H1 (cell line): ENCODE results near the gene SLC17A4. TPM values are rescaled to one million over a fixed set of nuclear protein-coding genes. Genes with fewer than 3 reads are reported as not detected.

ENCODE experiments used
- CTCF ChIA-PET: fragments of 300-600 bp; sonication (Branson Sonifier 250); formaldehyde crosslinking; loops from one replicate; lab custom pipeline; 2021; ENCODE audit not compliant: partially characterized antibody; lab: Charles Lee
- POLR2A ChIA-PET: fragments of 300-600 bp; sonication (Branson Sonifier 250); formaldehyde crosslinking; loops from one replicate; lab custom pipeline; 2021; ENCODE audit warnings: inconsistent platforms; ENCODE audit not compliant: partially characterized antibody; lab: Charles Lee
- DNase-seq, 2 experiments: peaks; one replicate each; pipeline versions ENCODE4 v3.0.0 to v3.0.0-alpha.2; 2010 to 2022; ENCODE audit warnings: low spot score in 2 of 2, low read depth in 1 of 2, mixed read lengths in 1 of 2
- FAIRE-seq: peaks from 2 replicates; lab custom pipeline; 2011; peaks lifted over from hg19 to GRCh38; lab: Jason Lieb, UNC
- H2AFZ ChIP-seq: 2 replicates; pipeline ENCODE4 v1.8.1; 2012; ENCODE audit warnings: low read length, inconsistent platforms
- H2AK5ac ChIP-seq: 2 replicates; pipeline ENCODE4 v1.6.1; 2013; ENCODE audit warnings: low read depth, low read length
- H2BK120ac ChIP-seq: replicated peaks from 2 replicates; pipeline ENCODE3; 2013; ENCODE audit warnings: low read depth, low read length, inconsistent platforms
- H2BK12ac ChIP-seq: 2 replicates; pipeline ENCODE4 v1.6.1; 2013; ENCODE audit warnings: low read depth, low read length
- H2BK15ac ChIP-seq: 2 replicates; pipeline ENCODE4 v1.6.1; 2013; ENCODE audit warnings: low read length
- H2BK20ac ChIP-seq: 2 replicates; pipeline ENCODE4 v1.6.1; 2013; ENCODE audit warnings: low read length
- H2BK5ac ChIP-seq: 2 replicates; pipeline ENCODE4 v1.6.1; 2013; ENCODE audit warnings: low read depth, low read length
- H3K14ac ChIP-seq: 2 replicates; pipeline ENCODE4 v1.6.1; 2013; ENCODE audit warnings: inconsistent platforms; ENCODE audit not compliant: insufficient read length
- H3K18ac ChIP-seq: 2 replicates; pipeline ENCODE4 v1.6.1; 2013; ENCODE audit warnings: low read length; ENCODE audit errors: extremely low read depth
- H3K23ac ChIP-seq: 2 replicates; pipeline ENCODE4 v1.6.1; 2013; ENCODE audit warnings: inconsistent platforms; ENCODE audit not compliant: insufficient read length
- H3K23me2 ChIP-seq: 2 replicates; pipeline ENCODE4 v1.6.1; 2013; ENCODE audit warnings: low read depth, low read length
- H3K27ac ChIP-seq: 2 replicates; pipeline ENCODE4 v1.6.1; 2011; ENCODE audit warnings: low read depth, low read length, inconsistent platforms
- H3K27me3 ChIP-seq, 4 experiments: replicated peaks in 1 of 4; 1 replicate in 1 of 4; 2 replicates in 3 of 4; pipeline versions ENCODE4 v1.6.1 to v1.8.1; 2011 to 2013; ENCODE audit warnings: low read length in 3 of 4, mild to moderate bottlenecking in 3 of 4, inconsistent platforms in 2 of 4, mixed read lengths in 2 of 4, moderate library complexity in 1 of 4; ENCODE audit not compliant: control insufficient read depth in 3 of 4, insufficient read depth in 3 of 4; ENCODE audit errors: extremely low read depth in 1 of 4
- H3K36me3 ChIP-seq, 4 experiments: 2 replicates each; pipeline versions ENCODE4 v1.6.1 to v1.8.1; 2011 to 2013; ENCODE audit warnings: mild to moderate bottlenecking in 4 of 4, low read length in 3 of 4, moderate library complexity in 2 of 4, control low read depth in 1 of 4, inconsistent platforms in 1 of 4; ENCODE audit not compliant: insufficient read depth in 4 of 4, control insufficient read depth in 2 of 4
- H3K4ac ChIP-seq: replicated peaks from 2 replicates; pipeline ENCODE3; 2013; ENCODE audit warnings: low read length, low read depth, mixed read lengths, inconsistent platforms; ENCODE audit not compliant: insufficient read length
- H3K4me1 ChIP-seq, 4 experiments: replicated peaks in 1 of 4; 1 replicate in 1 of 4; 2 replicates in 3 of 4; pipeline versions ENCODE4 v1.6.1 to v1.8.1; 2011 to 2013; ENCODE audit warnings: low read length in 3 of 4, inconsistent platforms in 2 of 4, mixed read lengths in 1 of 4; ENCODE audit not compliant: insufficient read depth in 4 of 4, control insufficient read depth in 3 of 4
- H3K4me2 ChIP-seq, 2 experiments: 2 replicates each; pipeline versions ENCODE4 v1.6.1 to v1.8.1; 2011 to 2013; ENCODE audit warnings: low read depth in 2 of 2, low read length in 2 of 2, control low read depth in 1 of 2, inconsistent platforms in 1 of 2, mild to moderate bottlenecking in 1 of 2; ENCODE audit not compliant: insufficient read depth in 1 of 2
- H3K4me3 ChIP-seq, 4 experiments: fragments of 200-600, 300-600 bp in 1 of 4; sonication (generic), shearing (Covaris generic), sonication (Bioruptor Twin) in 1 of 4; 2 replicates each; pipeline versions ENCODE4 v1.5.1 to v1.8.1; 2011 to 2016; ENCODE audit warnings: low read length in 4 of 4, low read depth in 3 of 4, control low read depth in 2 of 4, inconsistent platforms in 2 of 4, mild to moderate bottlenecking in 2 of 4, mixed read lengths in 1 of 4, moderate library complexity in 1 of 4; ENCODE audit not compliant: insufficient read depth in 2 of 4; ENCODE audit errors: extremely low read depth in 1 of 4
- H3K56ac ChIP-seq: replicated peaks from 2 replicates; pipeline ENCODE3; 2013; ENCODE audit warnings: low read depth, mild to moderate bottlenecking, mixed read lengths, low read length, inconsistent platforms; ENCODE audit not compliant: insufficient read length
- H3K79me1 ChIP-seq: 2 replicates; pipeline ENCODE4 v1.6.1; 2013; ENCODE audit warnings: low read depth, low read length, control low read depth
- H3K79me2 ChIP-seq, 2 experiments: 2 replicates each; pipeline versions ENCODE4 v1.6.1 to v1.8.1; 2012 to 2013; ENCODE audit warnings: low read length in 2 of 2, mild to moderate bottlenecking in 2 of 2, inconsistent platforms in 1 of 2; ENCODE audit not compliant: insufficient read depth in 2 of 2, control insufficient read depth in 1 of 2
- H3K9ac ChIP-seq, 4 experiments: replicated peaks in 1 of 4; 1 replicate in 1 of 4; 2 replicates in 3 of 4; pipeline versions ENCODE4 v1.6.1 to v1.8.1; 2011 to 2013; ENCODE audit warnings: low read depth in 3 of 4, low read length in 3 of 4, control low read depth in 2 of 4, mild to moderate bottlenecking in 2 of 4, moderate library complexity in 2 of 4, inconsistent platforms in 1 of 4; ENCODE audit errors: extremely low read depth in 1 of 4
- H3K9me3 ChIP-seq, 2 experiments: 2 replicates each; pipeline versions ENCODE4 v1.6.1 to v1.8.1; 2012 to 2013; ENCODE audit warnings: mild to moderate bottlenecking in 2 of 2, moderate library complexity in 2 of 2, control low read depth in 1 of 2, inconsistent platforms in 1 of 2, low read depth in 1 of 2, low read length in 1 of 2, mixed read lengths in 1 of 2; ENCODE audit not compliant: insufficient read depth in 2 of 2
- H4K20me1 ChIP-seq, 2 experiments: replicated peaks in 1 of 2; 2 replicates each; pipeline versions ENCODE3 to v1.8.1; 2011 to 2013; ENCODE audit warnings: inconsistent platforms in 2 of 2, low read length in 2 of 2, mild to moderate bottlenecking in 1 of 2; ENCODE audit not compliant: insufficient read depth in 2 of 2, control insufficient read depth in 1 of 2
- H4K5ac ChIP-seq: 2 replicates; pipeline ENCODE4 v1.6.1; 2013; ENCODE audit warnings: low read length, low read depth, mixed read lengths, inconsistent platforms; ENCODE audit not compliant: insufficient read length
- H4K8ac ChIP-seq: 2 replicates; pipeline ENCODE4 v1.8.0; 2013; ENCODE audit warnings: mild to moderate bottlenecking, moderate library complexity, low read length, inconsistent platforms; ENCODE audit not compliant: insufficient read depth; ENCODE audit errors: extremely low read depth
- H4K91ac ChIP-seq: replicated peaks from 2 replicates; pipeline ENCODE3; 2013; ENCODE audit warnings: low read length, mixed read lengths, inconsistent platforms; ENCODE audit not compliant: insufficient read length
- CEBPB ChIP-seq: IDR thresholded peaks from 2 replicates; pipeline ENCODE4 v1.6.1; 2012; ENCODE audit warnings: low read depth, low read length
- JUN ChIP-seq: IDR thresholded peaks from 2 replicates; pipeline ENCODE4 v1.6.1; 2011; ENCODE audit warnings: low read depth, mild to moderate bottlenecking, improper control_type of control experiment, low read length
- JUND ChIP-seq: IDR thresholded peaks from 2 replicates; pipeline ENCODE4 v1.6.1; 2011; ENCODE audit warnings: mild to moderate bottlenecking, improper control_type of control experiment, low read length
- KDM4A ChIP-seq: IDR thresholded peaks from one replicate; pipeline ENCODE4 v1.7.1; 2012; ENCODE audit warnings: low read depth, mild to moderate bottlenecking, moderate library complexity, low read length, inconsistent platforms; ENCODE audit not compliant: severe bottlenecking
- PHF8 ChIP-seq: fragments of 200-600 bp; sonication (generic); conservative IDR thresholded peaks from 2 replicates; pipeline ENCODE4 v1.7.1; 2012; ENCODE audit warnings: low read depth, mild to moderate bottlenecking, inconsistent platforms, low read length, moderate library complexity
- SIX5 ChIP-seq: IDR thresholded peaks from 2 replicates; pipeline ENCODE4 v1.6.1; 2011; ENCODE audit warnings: mild to moderate bottlenecking, low read depth, low read length
- TEAD4 ChIP-seq: IDR thresholded peaks from 2 replicates; pipeline ENCODE4 v1.6.1; 2012; ENCODE audit warnings: low read depth, low read length, inconsistent platforms, mixed read lengths
- WGBS, 2 experiments: shearing (Covaris generic) in 1 of 2; methylation state at CpG; one replicate each; pipeline versions ENCODE4 v1.1.6 to v1.1.7; 2013 to 2015; ENCODE audit warnings: low lambda C conversion rate in 2 of 2, mixed read lengths in 2 of 2, inconsistent platforms in 1 of 2, low coverage in 1 of 2, missing lambda C conversion rate in 1 of 2; ENCODE audit not compliant: insufficient replicate concordance in 2 of 2, insufficient coverage in 1 of 2, insufficient read length in 1 of 2; ENCODE audit errors: extremely low coverage in 1 of 2, missing lambda C conversion rate in 1 of 2; 5-methylcytosine and 5-hydroxymethylcytosine counted together
- polyA plus RNA-seq, 7 experiments: library from polyadenylated mRNA; depleted of rRNA in 3 of 7; stranded (reverse) in 5 of 7; unstranded in 2 of 7; fragments of >200 nt in 5 of 7; fragments of 200-250 nt in 2 of 7; gene quantifications; 1 replicate in 5 of 7; 2 replicates in 1 of 7; 4 replicates in 1 of 7; pipeline versions ENCODE4 v1.2.1 to v1.2.3, GENCODE V29; 2011 to 2013; ENCODE audit warnings: missing spikeins in 2 of 7, mixed read lengths in 2 of 7
- total RNA-seq: library from RNA; stranded (reverse); fragmentation: NEBNext Ultra II Directional; extraction: Animal tissue kit (Norgen Biotek cat#: 25700); gene quantifications from 2 replicates; pipeline ENCODE4 v1.2.1, GENCODE V29; 2021

Gene SLC17A4
- total and polyA plus RNA-seq, 2 of the 8 experiments (the other 6 are each of a cell fraction or from before 2014, with no cell fraction given), result not detected

DNA sequence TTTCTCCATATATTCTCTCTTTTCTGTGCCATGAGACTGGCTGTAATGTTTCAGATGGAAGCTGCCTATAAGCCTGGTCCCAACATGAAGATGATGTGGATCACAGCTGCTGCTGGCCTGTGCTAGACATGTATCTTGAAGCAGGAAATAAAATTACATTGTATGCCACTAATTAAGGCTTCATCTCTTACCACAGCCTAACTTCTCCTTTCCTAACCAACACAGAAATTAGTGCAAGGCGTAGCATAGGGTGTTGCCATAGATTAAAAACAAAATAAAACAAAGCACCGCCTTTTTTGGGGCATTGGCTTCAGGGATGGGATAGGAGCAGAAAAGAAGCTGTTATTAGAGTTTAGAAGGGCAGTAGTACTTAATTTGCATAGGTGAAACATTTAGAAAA, 4.7 kb upstream of the SLC17A4 start:
- H3K27me3 ChIP-seq, result no peaks in the 10 kb centered on the region
- H3K9ac ChIP-seq, result no peak overlapping the region
- no peak overlapping the region for H4K5ac ChIP-seq
- H4K8ac ChIP-seq, result no peak overlapping the region
- FAIRE-seq (no peak), DNase-seq (no peak)
- no peak overlapping the region for H2BK15ac ChIP-seq
- H3K9me3 ChIP-seq, result no peaks in the 10 kb centered on the region
- no peak overlapping the region for H2BK120ac ChIP-seq
- H3K79me2 ChIP-seq, result no peaks in the 10 kb centered on the region
- no peak overlapping the region for H2BK20ac ChIP-seq
- H4K20me1 ChIP-seq, result no peaks in the 10 kb centered on the region
- H2BK12ac ChIP-seq, result no peak overlapping the region
- no peak overlapping the region for H3K14ac ChIP-seq
- no peaks in the 10 kb centered on the region; the same call in 1 of the 2 replicates for H3K23me2 ChIP-seq
- no peak overlapping the region for H3K4me3 ChIP-seq
- no peak overlapping the region for H3K18ac ChIP-seq
- WGBS, 2 experiments, result 89% methylated on average over 2 of the region's 2 CpGs; no CpG with 5 or more reads in 1 of the 2 experiments
- no peaks in the 10 kb centered on the region for H3K4me1 ChIP-seq
- no peak overlapping the region for H2AFZ ChIP-seq
- ChIA-PET CTCF (interaction anchor here (0.7 to 1.5 kb wide), 2 partner anchors 9 to 106 kb away, joined by 3 read pairs; no protein-coding TSS in a partner anchor), POLR2A (no interaction called here)
- H3K23ac ChIP-seq, result no peak overlapping the region
- H3K4me2 ChIP-seq, result no peak overlapping the region
- H3K79me1 ChIP-seq, result no peaks in the 10 kb centered on the region
- no peak overlapping the region for H2BK5ac ChIP-seq
- TF ChIP-seq KDM4A (no peak), TEAD4 (no peak), JUN (no peak), JUND (no peak), PHF8 (no peak), CEBPB (no peak), SIX5 (no peak)
- H3K27ac ChIP-seq, result no peak overlapping the region
- H2AK5ac ChIP-seq, result no peak overlapping the region
- H3K56ac ChIP-seq, result no peak overlapping the region
- no peaks in the 10 kb centered on the region for H3K36me3 ChIP-seq
- H4K91ac ChIP-seq, result no peak overlapping the region
- H3K4ac ChIP-seq, result no peak overlapping the region
